ENCODE results near the gene PIGO. TPM values are rescaled to one million over a fixed set of nuclear protein-coding genes. Genes with fewer than 3 reads are reported as not detected.

Gene PIGO
- total RNA-seq, 1 donor from 2014 or later = 35.2 TPM

GRCh38 chr9:35071814-35072460, 24.5 kb downstream of the PIGO start:
- DNase-seq (ENCODE audit: low spot score) = peak; percentile 81

- no peak for DNase-seq (ENCODE audit: low spot score)
Measured at GRCh38 chr9:35070823-35071813, 25.3 kb downstream of the PIGO start.

GRCh38 chr9:35069020-35069419, 27.4 kb downstream of the PIGO start:
- no peak for DNase-seq (ENCODE audit: low spot score)

- DNase-seq (ENCODE audit: low spot score) = no peak
Measured at GRCh38 chr9:35067056-35067455, 29.3 kb downstream of the PIGO start.

- DNase-seq (ENCODE audit: low spot score) = no peak
Measured at GRCh38 chr9:35060548-35061207, 35.7 kb downstream of the PIGO start.

- DNase-seq (ENCODE audit: low spot score) = no peak
Measured at GRCh38 chr9:35059438-35059837, 37.0 kb downstream of the PIGO start.

GRCh38 chr9:35057271-35057620, 39.1 kb downstream of the PIGO start:
- no peak for DNase-seq (ENCODE audit: low spot score)

GRCh38 chr9:35056571-35057270, 39.7 kb downstream of the PIGO start:
- DNase-seq (ENCODE audit: low spot score) = no peak

- DNase-seq (ENCODE audit: low spot score) = no peak
Measured at GRCh38 chr9:35054871-35055644, 41.3 kb downstream of the PIGO start.

GRCh38 chr9:35054185-35054835, 42.1 kb downstream of the PIGO start:
- DNase-seq (ENCODE audit: low spot score) = no peak

GRCh38 chr9:35051069-35051967, 45.1 kb downstream of the PIGO start:
- DNase-seq (ENCODE audit: low spot score) = peak; percentile 48

- DNase-seq (ENCODE audit: low spot score) = no peak
Measured at GRCh38 chr9:35048511-35048910, 47.9 kb downstream of the PIGO start.

- no peak for DNase-seq (ENCODE audit: low spot score)
Measured at GRCh38 chr9:35044071-35044470, 52.3 kb downstream of the PIGO start.

GRCh38 chr9:35042891-35043545, 53.4 kb downstream of the PIGO start:
- no peak for DNase-seq (ENCODE audit: low spot score)

- no peak for DNase-seq (ENCODE audit: low spot score)
Measured at GRCh38 chr9:35042081-35042604, 54.2 kb downstream of the PIGO start.
